HL-60 (cell line): ENCODE data around the gene NFIB.

Experiments used
- CTCF ChIP-seq: IDR thresholded peaks from one replicate; pipeline ENCODE4 v1.5.1; 2011; ENCODE audit warnings: low read length, control low read depth, inconsistent platforms; ENCODE audit not compliant: insufficient read depth
- POLR2AphosphoS5 ChIP-seq: IDR thresholded peaks from 2 replicates; pipeline ENCODE4 v1.6.1; 2012; ENCODE audit warnings: low read depth
- REST ChIP-seq: IDR thresholded peaks from 2 replicates; pipeline ENCODE4 v1.6.1; 2012; ENCODE audit warnings: low read depth; ENCODE audit not compliant: insufficient replicate concordance
- SPI1 ChIP-seq: IDR thresholded peaks from 2 replicates; pipeline ENCODE4 v1.6.1; 2012; ENCODE audit warnings: low read depth, mild to moderate bottlenecking, borderline replicate concordance

GRCh38 chr9:14258156-14258555, 55.8 kb downstream of the NFIB start:
- TF ChIP-seq CTCF (no peak), REST (no peak), POLR2AphosphoS5 (no peak), SPI1 (no peak)
